ENCODE results near the gene BRIX1.
A peak's percentile ranks its signal among the peaks of the same experiment; 100 is the strongest.
"Not testable (repeated sequence)": the region's sequence is repeated elsewhere in the genome, so short reads cannot be mapped to it uniquely, and the experiment has no call there.

BRIX1 gene

DNA sequence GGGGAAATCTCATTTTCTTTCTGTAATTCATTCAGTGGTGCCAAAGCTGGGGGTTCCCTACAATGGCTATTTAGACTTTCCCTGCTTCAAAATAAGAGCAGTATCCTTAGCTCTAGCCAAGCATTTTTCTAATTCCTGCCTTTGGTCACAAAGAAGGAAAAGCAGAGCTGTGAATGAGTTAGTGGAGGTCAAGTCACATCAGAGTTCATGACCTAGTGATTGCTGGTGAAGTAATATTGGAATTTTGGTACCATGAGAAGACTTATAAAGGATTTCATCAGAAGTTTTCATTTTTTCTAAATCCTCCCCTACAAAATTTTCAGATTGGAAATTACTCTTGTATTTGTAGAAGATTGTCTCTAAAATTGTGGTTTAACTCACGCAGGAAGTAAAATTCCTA is 41.8 kb downstream of the BRIX1 start:
- TF ChIP-seq, protein P1, sequence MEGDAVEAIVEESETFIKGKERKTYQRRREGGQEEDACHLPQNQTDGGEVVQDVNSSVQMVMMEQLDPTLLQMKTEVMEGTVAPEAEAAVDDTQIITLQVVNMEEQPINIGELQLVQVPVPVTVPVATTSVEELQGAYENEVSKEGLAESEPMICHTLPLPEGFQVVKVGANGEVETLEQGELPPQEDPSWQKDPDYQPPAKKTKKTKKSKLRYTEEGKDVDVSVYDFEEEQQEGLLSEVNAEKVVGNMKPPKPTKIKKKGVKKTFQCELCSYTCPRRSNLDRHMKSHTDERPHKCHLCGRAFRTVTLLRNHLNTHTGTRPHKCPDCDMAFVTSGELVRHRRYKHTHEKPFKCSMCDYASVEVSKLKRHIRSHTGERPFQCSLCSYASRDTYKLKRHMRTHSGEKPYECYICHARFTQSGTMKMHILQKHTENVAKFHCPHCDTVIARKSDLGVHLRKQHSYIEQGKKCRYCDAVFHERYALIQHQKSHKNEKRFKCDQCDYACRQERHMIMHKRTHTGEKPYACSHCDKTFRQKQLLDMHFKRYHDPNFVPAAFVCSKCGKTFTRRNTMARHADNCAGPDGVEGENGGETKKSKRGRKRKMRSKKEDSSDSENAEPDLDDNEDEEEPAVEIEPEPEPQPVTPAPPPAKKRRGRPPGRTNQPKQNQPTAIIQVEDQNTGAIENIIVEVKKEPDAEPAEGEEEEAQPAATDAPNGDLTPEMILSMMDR (IDR thresholded peaks at IDR 0.05; ENCODE audit: borderline replicate concordance, insufficient read depth, low read depth, low read length), result no peak
- no peak overlapping the region for H3K4me3 ChIP-seq (ENCODE audit: low read depth, low read length)

DNA sequence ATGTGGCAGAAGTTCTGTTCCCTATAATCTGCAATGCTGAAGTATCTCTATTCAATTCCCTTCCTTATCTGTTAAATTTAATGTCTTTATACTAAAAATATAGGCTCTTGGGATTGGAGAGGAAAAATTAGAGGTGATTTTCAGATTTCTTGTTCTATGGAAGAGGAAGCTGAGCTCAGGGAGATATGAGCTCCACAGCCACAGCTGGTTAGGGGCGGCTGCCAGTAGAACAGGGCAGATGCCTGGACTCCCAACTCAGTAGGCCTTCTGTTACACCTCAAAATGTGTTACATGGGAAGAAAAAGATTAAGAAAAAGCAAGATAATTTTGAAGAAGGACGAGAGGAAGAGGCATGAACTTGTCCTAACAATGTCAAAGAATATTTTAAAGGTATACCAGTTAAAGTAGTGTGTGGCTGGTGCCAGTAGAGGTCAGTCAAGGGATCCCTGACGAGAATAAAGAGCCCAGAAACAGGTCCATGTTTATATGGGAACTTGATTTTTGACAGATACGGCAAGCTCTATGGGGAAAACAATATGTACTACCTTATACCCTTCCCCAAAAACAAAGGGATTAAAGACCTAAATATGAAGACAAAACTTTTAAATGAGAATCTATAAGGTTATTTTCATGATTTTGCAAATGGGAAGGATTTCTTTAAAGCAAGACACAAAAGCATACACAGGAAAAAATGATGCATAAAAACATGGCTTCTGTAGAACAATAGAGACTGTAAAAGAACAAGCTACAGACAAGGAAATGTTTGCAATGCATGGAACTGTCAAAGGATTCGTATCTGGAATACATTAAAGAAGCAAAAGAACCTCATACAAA is 42.6 kb downstream of the BRIX1 start:
- TF ChIP-seq, protein P1 (IDR thresholded peaks at IDR 0.05; ENCODE audit: borderline replicate concordance, insufficient read depth, low read depth, low read length), result peak; percentile 59
- H3K4me3 ChIP-seq (ENCODE audit: low read depth, low read length), result no peak overlapping the region

DNA sequence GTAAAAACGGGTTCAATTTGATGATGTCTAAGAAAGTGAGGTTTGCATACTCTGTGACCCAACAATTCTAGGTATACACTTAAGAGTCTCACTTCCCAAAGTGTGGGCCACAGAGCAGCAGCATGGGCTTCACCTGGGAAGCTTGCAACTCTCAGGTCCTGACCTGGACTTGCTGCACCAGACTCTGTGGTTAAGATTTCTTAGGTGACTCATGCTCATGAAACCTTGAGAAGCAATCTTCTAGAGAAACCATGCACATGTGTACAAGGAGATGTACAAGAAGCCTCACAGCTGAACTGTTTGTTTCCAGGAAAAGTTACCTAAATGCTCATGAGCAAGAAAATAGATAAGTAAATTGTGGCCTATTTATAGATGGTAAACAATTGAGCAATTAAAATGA is 43.8 kb downstream of the BRIX1 start:
- TF ChIP-seq, protein P1 (IDR thresholded peaks at IDR 0.05; ENCODE audit: borderline replicate concordance, insufficient read depth, low read depth, low read length), result no peak

DNA sequence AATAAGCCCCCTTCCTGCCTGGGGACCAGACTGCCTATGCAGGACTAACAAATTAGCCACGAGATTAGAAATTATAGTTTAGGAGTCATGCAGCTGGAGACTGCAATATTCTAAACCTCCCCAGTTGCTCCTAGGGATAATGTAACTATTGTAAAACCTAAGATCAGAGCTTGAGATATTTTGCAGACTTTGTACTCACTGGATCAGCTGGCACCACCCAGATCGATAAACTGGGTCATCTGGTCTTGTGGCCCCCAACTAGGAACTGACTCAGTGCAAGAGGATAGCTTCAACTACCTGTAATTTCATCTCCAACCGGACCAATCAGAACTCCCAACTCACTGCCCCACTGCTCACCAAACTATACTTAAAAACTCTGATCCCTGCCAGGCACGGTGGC is 52.0 kb downstream of the BRIX1 start:
- H3K4me3 ChIP-seq (ENCODE audit: low read depth, low read length), result no peak overlapping the region
- TF ChIP-seq, protein P1 (IDR thresholded peaks at IDR 0.05; ENCODE audit: borderline replicate concordance, insufficient read depth, low read depth, low read length), result no peak

More for the DNA sequence above, 43.8 kb downstream of the BRIX1 start:
- no peak overlapping the region for H3K4me3 ChIP-seq (ENCODE audit: low read depth, low read length)

DNA sequence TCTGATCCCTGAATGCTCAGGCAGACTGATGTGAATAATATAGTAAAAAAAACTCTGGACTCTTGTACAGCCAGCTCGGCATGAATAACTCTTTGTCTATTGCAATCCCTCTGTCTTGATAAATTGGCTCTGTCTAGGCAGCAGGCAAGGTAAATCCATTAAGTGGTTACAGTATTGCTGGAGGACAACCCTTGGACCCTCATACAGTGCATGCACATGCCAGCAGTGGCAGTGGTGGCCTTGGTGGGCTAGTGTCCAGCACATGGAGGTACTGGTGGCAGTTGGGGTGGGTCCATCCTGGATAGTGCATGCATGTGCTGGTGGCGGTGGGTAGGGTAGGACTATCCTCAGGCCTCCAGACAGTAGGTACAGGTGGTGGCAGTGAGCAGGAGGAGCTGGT is 52.7 kb downstream of the BRIX1 start:
- H3K4me3 ChIP-seq (ENCODE audit: low read depth, low read length), result no peak overlapping the region
- TF ChIP-seq, protein P1 (IDR thresholded peaks at IDR 0.05; ENCODE audit: borderline replicate concordance, insufficient read depth, low read depth, low read length), result no peak

DNA sequence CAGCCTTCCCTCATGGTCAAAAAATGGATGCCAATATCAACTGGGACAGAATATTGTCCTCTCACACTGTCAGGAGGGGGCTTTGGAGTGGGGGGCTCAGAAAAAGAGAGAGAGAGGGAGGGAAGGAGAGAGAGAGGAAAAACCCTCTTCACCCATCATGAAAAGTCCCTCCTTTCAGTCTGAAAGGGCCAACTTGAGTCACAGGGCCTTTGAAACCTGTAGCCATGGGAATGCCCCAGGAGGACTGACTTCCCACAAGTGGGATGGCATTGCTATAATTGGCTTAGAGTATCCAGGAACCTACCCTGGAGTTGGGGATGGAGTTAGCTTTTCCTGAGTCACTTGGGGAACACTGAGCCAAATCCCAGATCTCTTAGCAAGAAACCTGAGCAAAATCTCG is 55.0 kb downstream of the BRIX1 start:
- no peak overlapping the region for H3K4me3 ChIP-seq (ENCODE audit: low read depth, low read length)
- TF ChIP-seq, protein P1 (IDR thresholded peaks at IDR 0.05; ENCODE audit: borderline replicate concordance, insufficient read depth, low read depth, low read length), result no peak

DNA sequence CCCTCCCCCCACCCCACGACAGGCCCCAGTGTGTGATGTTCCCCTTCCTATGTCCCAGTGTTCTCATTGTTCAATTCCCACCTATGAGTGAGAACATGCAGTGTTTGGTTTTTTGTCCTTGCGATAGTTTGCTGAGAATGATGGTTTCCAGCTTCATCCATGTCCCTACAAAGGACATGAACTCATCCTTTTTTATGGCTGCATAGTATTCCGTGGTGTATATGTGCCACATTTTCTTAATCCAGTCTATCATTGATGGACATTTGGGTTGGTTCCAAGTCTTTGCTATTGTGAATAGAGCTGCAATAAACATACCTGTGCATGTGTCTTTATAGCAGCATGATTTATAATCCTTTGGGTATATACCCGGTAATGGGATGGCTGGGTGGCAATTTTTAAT is 56.1 kb downstream of the BRIX1 start:
- not testable (repeated sequence) for H3K4me3 ChIP-seq (ENCODE audit: low read depth, low read length)
